M059J (cell line): Measurements from ENCODE around the gene MR1. TPM values are rescaled to one million over a fixed set of nuclear protein-coding genes. Genes with fewer than 3 reads are reported as not detected.
A peak's percentile ranks its signal among the peaks of the same experiment; 100 is the strongest.

Experiments used
- DNase-seq: peaks from one replicate; pipeline ENCODE4 v3.0.0-alpha.2; 2012; ENCODE audit warnings: low read depth
- total RNA-seq: library from RNA; depleted of rRNA; stranded (reverse); fragments of >200 nt; shearing (Covaris generic); gene quantifications from 2 replicates; pipeline ENCODE4 v1.2.3, GENCODE V29; 2014

MR1 gene
- total RNA-seq, 1 experiment from 2014 or later: 42.5 TPM

GRCh38 chr1:181062836-181063428, 29.1 kb downstream of the MR1 start:
- peak; percentile 32 for DNase-seq

- no peak for DNase-seq
Measured at GRCh38 chr1:181064011-181064623, 30.3 kb downstream of the MR1 start.

- DNase-seq: no peak
Measured at GRCh38 chr1:181064702-181065101, 30.9 kb downstream of the MR1 start.

- DNase-seq: peak; percentile 98
Measured at GRCh38 chr1:181073638-181074037, 39.9 kb downstream of the MR1 start.

GRCh38 chr1:181075766-181076350, 42.1 kb downstream of the MR1 start:
- DNase-seq: peak; percentile 38

- DNase-seq: no peak
Measured at GRCh38 chr1:181076852-181077251, 43.1 kb downstream of the MR1 start.

GRCh38 chr1:181077576-181078242, 43.9 kb downstream of the MR1 start:
- DNase-seq: peak; percentile 89

GRCh38 chr1:181079382-181079781, 45.6 kb downstream of the MR1 start:
- DNase-seq: peak; percentile 52

GRCh38 chr1:181079920-181080319, 46.1 kb downstream of the MR1 start:
- no peak for DNase-seq

GRCh38 chr1:181080556-181080955, 46.8 kb downstream of the MR1 start:
- DNase-seq: no peak

GRCh38 chr1:181081395-181081794, 47.6 kb downstream of the MR1 start:
- DNase-seq: no peak

- peak; percentile 68 for DNase-seq
Measured at GRCh38 chr1:181083842-181084605, 50.2 kb downstream of the MR1 start.

- DNase-seq: no peak
Measured at GRCh38 chr1:181084606-181084969, 50.8 kb downstream of the MR1 start.

GRCh38 chr1:181086091-181086490, 52.3 kb downstream of the MR1 start:
- no peak for DNase-seq

GRCh38 chr1:181086926-181087325, 53.1 kb downstream of the MR1 start:
- DNase-seq: peak; percentile 86

- DNase-seq: peak; percentile 68
Measured at GRCh38 chr1:181087400-181087901, 53.7 kb downstream of the MR1 start.

GRCh38 chr1:181088079-181089016, 54.6 kb downstream of the MR1 start, which contains the start of gene IER5:
Gene IER5 (plus strand): TSS chr1:181088700. CDS start chr1:181088903, 203 bp downstream.
- DNase-seq: peak; percentile 97

GRCh38 chr1:181089017-181089675, 55.4 kb downstream of the MR1 start:
- DNase-seq: no peak

- DNase-seq: peak; percentile 78
Measured at GRCh38 chr1:181089676-181090544, 56.1 kb downstream of the MR1 start.
